Ishikawa (cell line): ENCODE data around the gene KRT24.

Experiments
- CEBPB ChIP-seq: IDR thresholded peaks from 2 replicates; pipeline ENCODE4 v1.6.1; 2012
- MAX ChIP-seq: IDR thresholded peaks from 2 replicates; pipeline ENCODE4 v1.6.1; 2012
- NFIC ChIP-seq: IDR thresholded peaks from 2 replicates; pipeline ENCODE4 v1.6.1; 2012
- TAF1 ChIP-seq: IDR thresholded peaks from 2 replicates; pipeline ENCODE4 v1.6.1; 2012; ENCODE audit warnings: low read depth, mild to moderate bottlenecking
- TCF12 ChIP-seq: IDR thresholded peaks from 2 replicates; pipeline ENCODE4 v1.6.1; 2012; ENCODE audit warnings: low read depth
- YY1 ChIP-seq: IDR thresholded peaks from 2 replicates; pipeline ENCODE4 v1.6.1; 2012; ENCODE audit warnings: low read depth

DNA sequence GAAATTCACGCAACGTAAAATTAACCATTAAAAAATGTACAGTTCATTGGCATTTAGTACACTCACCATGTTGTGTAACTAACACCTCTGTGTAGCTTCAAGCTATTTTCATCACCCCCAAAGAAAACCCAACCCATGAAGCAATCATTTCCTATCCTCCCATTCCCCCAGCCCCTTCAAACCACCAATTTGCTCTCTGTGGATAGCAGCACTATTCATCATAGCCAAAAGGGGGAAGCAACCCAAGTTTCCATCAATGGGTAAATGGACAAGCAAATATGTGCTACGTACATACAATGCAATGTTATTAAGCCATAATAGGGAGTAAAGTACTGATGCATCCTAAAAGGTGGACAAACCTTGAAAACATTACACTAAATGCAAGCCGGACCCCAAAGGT, 27.6 kb downstream of the KRT24 start:
- TF ChIP-seq YY1 (no peak), MAX (no peak), TAF1 (no peak), CEBPB (no peak), TCF12 (no peak), NFIC (no peak)
